HL-60 (cell line): ENCODE results near the gene RSPO4.

Experiments used
- DNase-seq, 2 experiments: peaks; one replicate each; pipeline ENCODE4 v3.0.0-alpha.2; 2010 to 2020; ENCODE audit warnings: low read depth in 1 of 2, low spot score in 1 of 2
- H3K27ac ChIP-seq: fragments of 250-450 bp; sonication (Bioruptor Pico); replicated peaks from 2 replicates; pipeline ENCODE4 v1.5.1; 2020; ENCODE audit warnings: mild to moderate bottlenecking, moderate library complexity
- H3K27me3 ChIP-seq: fragments of 250-450 bp; sonication (Bioruptor Pico); 2 replicates; pipeline ENCODE4 v1.5.1; 2021; ENCODE audit warnings: mild to moderate bottlenecking, moderate library complexity; ENCODE audit not compliant: insufficient read depth, poor library complexity, severe bottlenecking
- H3K4me3 ChIP-seq: replicated peaks from 2 replicates; pipeline ENCODE4 v1.5.1; 2011; ENCODE audit warnings: mild to moderate bottlenecking, control low read depth, low read length; ENCODE audit not compliant: insufficient read depth
- CTCF ChIP-seq: IDR thresholded peaks from one replicate; pipeline ENCODE4 v1.5.1; 2011; ENCODE audit warnings: low read length, control low read depth, inconsistent platforms; ENCODE audit not compliant: insufficient read depth
- GABPA ChIP-seq: IDR thresholded peaks from 2 replicates; pipeline ENCODE4 v1.6.1; 2012; ENCODE audit warnings: low read depth
- POLR2AphosphoS5 ChIP-seq: IDR thresholded peaks from 2 replicates; pipeline ENCODE4 v1.6.1; 2012; ENCODE audit warnings: low read depth
- SPI1 ChIP-seq: IDR thresholded peaks from 2 replicates; pipeline ENCODE4 v1.6.1; 2012; ENCODE audit warnings: low read depth, mild to moderate bottlenecking, borderline replicate concordance
- TF ChIP-seq, protein P1 (sequence below): IDR thresholded peaks from 2 replicates; pipeline ENCODE4 v1.6.1; 2012; ENCODE audit warnings: low read depth; ENCODE audit not compliant: insufficient replicate concordance

Gene RSPO4

GRCh38 chr20:931401-931800 lies 70.7 kb downstream of the RSPO4 start:
- Histone ChIP-seq H3K27ac (no peak overlapping the region), H3K27me3 (no peaks in the 10 kb centered on the region), H3K4me3 (no peak overlapping the region)
- DNase-seq = no peak
- TF ChIP-seq POLR2AphosphoS5 (no peak), CTCF (no peak), SPI1 (no peak), GABPA (no peak)
- TF ChIP-seq, protein P1, sequence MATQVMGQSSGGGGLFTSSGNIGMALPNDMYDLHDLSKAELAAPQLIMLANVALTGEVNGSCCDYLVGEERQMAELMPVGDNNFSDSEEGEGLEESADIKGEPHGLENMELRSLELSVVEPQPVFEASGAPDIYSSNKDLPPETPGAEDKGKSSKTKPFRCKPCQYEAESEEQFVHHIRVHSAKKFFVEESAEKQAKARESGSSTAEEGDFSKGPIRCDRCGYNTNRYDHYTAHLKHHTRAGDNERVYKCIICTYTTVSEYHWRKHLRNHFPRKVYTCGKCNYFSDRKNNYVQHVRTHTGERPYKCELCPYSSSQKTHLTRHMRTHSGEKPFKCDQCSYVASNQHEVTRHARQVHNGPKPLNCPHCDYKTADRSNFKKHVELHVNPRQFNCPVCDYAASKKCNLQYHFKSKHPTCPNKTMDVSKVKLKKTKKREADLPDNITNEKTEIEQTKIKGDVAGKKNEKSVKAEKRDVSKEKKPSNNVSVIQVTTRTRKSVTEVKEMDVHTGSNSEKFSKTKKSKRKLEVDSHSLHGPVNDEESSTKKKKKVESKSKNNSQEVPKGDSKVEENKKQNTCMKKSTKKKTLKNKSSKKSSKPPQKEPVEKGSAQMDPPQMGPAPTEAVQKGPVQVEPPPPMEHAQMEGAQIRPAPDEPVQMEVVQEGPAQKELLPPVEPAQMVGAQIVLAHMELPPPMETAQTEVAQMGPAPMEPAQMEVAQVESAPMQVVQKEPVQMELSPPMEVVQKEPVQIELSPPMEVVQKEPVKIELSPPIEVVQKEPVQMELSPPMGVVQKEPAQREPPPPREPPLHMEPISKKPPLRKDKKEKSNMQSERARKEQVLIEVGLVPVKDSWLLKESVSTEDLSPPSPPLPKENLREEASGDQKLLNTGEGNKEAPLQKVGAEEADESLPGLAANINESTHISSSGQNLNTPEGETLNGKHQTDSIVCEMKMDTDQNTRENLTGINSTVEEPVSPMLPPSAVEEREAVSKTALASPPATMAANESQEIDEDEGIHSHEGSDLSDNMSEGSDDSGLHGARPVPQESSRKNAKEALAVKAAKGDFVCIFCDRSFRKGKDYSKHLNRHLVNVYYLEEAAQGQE = no peak

GRCh38 chr20:926670-927069 lies 75.4 kb downstream of the RSPO4 start:
- DNase-seq = no peak

GRCh38 chr20:925516-925915 lies 76.6 kb downstream of the RSPO4 start:
- H3K27ac ChIP-seq = no peak overlapping the region
- no peak for DNase-seq
- H3K4me3 ChIP-seq = no peak overlapping the region
- TF ChIP-seq POLR2AphosphoS5 (no peak), GABPA (no peak), CTCF (no peak), SPI1 (no peak)
- TF ChIP-seq, protein P1 = no peak
- no peaks in the 10 kb centered on the region for H3K27me3 ChIP-seq

More at GRCh38 chr20:926670-927069, 75.4 kb downstream of the RSPO4 start:
- H3K27ac ChIP-seq = no peak overlapping the region
- TF ChIP-seq SPI1 = no peak
- TF ChIP-seq GABPA = no peak
- no peak for TF ChIP-seq CTCF
- TF ChIP-seq POLR2AphosphoS5 = no peak
- TF ChIP-seq, protein P1 = no peak
- no peak overlapping the region for H3K4me3 ChIP-seq
- no peaks in the 10 kb centered on the region for H3K27me3 ChIP-seq
